NCI-H226 (cell line): ENCODE measurements around the gene GHDC.
"Not testable (repeated sequence)": the region's sequence is repeated elsewhere in the genome, so short reads cannot be mapped to it uniquely, and the experiment has no call there.

ENCODE experiments used
- DNase-seq: peaks from one replicate; pipeline ENCODE4 v3.0.0-alpha.2; 2015

GHDC gene

GRCh38 chr17:42202696-42203095, 8.4 kb upstream of the GHDC start:
- DNase-seq = no peak

DNA sequence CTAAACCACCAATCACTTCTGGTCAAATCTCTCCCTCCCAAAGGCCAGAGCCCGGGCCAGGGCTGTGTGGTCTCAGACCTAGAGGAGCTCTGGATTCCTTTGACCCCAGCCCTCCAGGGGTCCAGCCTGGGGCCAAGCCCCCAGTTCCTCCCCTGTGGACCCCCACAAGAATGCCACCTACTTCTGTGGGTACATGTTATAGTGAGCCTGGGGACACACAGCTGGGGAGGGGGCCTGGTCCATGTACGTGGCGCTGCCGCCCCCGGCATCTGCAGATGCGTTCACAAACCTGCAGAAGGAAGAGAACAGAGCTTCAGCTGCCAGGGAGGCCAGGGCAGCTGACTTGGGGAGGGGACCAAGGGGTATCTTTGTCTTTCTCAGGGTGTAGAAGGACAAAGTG, 7.9 kb upstream of the GHDC start:
- no peak for DNase-seq

GRCh38 chr17:42201458-42201772, 7.1 kb upstream of the GHDC start:
- no peak for DNase-seq

DNA sequence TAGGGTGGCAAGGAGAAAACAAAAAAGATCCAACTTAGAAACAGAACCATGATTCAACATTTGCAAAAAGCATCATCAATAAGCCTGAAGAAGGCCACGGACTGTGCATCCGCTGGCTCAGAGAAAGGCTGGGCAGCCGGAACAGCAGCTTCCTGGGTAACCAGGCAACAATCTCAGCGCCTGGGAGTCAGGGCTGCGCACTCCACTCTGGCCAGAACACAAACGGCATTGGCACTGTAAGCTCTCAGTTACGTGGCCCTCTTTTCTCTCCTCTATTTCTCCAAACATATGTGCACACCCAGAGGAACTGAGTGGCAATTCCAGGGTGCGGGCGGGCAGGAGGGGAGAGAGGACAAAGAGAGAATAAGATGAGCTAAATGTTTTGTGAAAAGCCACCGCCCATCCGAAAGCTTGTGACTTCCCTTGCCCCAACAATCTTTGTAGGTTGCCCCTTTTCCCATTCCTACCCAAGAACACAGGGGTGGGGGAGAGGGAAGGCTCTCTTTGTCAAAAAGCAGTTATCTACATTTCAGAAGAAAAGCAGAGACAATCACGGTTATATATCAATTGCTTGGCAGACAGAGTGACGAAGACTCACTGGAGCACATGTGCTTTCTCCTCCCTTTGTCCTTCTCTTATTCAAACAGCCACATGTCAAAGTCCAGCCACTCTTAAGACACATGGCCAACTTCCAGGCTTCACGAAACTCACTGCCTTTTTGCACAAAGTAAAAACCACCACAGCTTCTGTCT, 6.6 kb upstream of the GHDC start:
- DNase-seq = no peak

DNA sequence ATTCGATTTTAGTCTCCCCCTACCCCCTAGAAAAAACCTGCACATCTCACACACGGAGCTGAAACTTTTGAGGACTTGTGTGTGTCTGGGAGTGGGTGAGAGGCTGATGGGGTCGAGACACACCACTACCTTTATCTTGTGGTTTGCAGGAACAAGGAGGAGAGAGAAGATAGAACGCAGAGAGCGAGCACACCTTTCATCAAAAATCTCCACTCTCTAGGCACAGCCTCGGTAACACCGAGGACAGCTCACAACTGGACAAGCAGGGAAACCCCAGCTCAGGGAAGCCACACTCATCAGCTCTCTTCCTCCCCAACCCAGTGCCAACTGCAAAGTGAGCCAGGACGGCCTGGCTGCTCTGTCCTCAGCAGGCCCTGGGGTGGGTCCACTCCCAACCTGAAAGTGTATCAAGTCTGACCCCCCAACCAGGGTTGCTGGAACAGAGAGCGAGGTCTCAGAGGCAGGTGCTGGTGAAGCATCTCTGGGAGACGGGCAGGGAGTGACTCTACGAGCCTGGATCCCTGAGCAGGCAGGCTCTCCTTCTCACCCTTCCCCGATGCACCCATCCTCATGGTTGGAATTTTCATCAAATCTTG, 5.2 kb upstream of the GHDC start:
- DNase-seq = no peak

GRCh38 chr17:42198897-42199296, 4.6 kb upstream of the GHDC start:
- no peak for DNase-seq

DNA sequence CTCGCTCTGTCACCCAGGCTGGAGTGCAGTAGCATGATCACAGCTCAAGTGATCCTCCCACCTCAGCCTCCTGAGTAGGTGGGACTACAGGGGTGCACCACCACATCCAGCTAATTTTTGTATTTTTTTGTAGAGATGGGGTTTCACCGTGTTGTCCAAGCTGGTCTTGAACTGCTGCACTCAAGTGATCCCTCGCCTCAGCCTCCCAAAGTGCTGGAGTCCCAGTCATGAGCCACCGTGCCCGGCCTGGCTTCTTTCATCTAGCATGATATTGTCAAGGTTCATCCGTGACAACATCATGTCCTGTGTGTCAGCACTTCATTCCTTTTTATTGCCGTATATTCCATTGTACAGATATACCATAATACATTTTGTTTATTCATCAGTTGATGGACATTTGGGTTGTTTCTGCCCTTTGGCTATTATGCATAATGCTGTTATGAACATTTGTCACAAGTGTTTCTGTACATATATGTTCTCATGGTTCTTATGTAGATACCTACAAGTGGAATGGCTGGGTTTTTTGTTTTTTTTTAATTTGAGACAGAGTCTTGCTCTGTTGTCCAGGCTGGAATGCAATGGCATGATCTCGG, 3.4 kb upstream of the GHDC start:
- no peak for DNase-seq

DNA sequence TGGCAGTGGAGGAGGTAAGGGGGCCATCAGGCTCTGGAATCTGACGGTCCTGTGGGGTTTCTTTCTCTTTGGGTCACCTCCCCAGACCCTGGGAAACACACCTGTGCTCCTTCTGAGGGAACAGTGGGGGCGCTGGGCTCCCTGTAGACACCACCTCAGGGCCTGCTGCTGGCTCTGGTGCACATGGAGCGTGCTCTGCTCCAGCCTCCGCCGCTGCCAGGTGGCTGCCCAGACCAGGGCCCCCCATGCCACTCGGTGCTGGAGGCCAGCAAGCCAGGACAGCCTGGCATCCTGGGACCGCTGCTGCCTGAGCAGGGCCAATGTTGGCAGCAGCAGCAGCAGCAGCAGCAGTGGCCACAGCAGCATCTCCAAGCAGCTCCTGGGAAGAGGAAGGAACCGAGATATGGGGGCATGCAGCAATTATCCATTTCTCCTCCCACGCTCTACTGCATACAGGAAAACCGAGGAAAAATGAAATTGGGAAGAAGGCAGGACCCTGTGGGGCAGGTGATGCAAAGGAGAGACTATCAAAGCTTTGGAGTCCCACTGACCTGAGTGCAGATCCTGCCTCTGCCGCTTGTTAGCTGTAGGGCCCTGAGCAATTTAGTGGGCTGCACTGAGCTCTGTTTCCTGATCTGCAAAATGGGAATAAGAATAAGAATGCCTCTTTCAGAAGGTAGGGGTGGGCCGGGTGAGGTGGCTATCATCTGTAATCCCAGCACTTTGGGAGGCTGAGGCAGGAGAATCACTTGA, 902 bp downstream of the GHDC start:
- no peak for DNase-seq

DNA sequence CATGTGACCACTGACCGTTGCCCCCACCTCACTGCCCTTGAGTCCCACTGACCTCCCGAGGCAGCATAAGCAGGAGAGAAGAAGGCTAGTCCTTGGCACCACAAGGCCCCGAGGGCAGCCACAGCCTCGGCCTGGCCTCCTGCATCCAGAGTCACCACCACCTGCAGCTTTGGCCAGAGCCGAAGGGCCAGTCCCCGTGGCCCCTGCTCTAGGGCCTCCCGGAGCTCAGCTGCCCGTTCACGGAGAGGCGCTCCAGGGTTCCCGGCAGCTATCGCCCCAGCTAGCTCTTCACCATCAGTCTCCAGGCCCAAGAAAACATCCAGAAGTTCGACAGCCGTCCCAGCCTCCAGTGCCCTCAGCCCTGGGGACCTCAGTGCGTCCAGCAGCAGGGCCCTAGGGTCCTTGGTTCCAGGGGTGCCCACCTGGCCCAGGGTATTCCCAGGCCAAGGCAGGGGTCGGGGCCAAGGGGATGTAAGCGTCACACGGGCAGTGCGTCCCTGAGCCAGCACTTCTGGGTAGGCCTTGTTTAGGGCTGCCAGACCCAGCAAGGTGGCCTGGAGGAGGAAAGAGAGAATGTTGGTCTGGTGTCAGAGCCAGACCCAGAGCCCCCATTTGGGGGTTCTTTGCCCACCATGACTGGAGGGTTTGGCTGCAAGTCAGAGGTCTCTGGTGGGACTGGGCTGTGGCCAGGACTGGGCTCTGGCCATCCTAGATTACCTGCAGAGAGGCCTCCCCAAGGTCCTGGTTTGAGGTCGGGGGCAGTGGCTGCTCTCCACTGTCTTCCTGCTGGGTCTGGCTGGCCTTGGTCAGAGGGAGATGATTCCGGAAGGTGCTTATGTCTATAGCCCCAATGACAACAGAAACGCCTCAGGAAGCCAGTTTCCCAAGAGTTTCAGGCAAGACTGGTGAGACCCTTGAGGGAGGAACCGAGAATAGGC, 1.8 kb downstream of the GHDC start:
- DNase-seq = no peak

GRCh38 chr17:42191275-42191608, 3.1 kb downstream of the GHDC start:
- DNase-seq = no peak

DNA sequence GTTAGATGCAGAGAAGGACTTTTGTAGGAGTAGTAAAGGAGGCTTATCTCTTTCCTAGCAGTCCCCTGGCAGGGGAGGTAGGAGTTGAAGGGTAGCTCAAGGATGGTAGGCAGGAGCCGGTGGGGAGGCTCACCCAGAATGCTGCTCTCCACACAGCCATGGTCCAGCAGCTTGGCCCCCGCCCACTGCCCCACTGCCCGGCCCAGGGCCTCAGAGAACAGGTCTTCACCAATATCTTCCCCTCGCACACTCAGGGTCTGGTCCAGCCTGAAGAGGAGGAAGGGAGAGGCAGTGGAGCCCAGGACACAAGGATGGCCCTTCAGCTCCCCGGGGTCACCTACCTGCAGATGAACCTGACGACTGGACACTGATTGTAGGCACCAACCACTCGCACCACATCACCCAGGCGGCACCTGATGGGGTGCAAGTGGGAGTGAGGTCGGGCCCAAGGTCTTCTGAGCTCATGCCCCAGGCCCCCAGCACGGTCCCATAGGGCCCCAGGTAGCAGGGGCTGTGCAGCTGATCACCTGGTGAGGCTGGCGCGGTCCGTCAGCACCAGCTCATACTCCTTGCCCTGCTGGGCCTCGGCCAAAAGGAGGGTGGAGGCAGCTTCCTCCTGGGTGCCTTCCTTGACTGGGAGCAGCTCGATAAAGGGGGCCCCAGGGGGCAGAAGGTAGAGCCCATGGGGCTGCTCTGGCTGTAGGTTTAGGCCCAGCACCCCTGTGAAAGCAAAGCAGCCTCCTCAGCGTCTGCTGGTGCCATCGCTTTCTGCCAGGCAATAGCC, 3.6 kb downstream of the GHDC start:
- DNase-seq = no peak

GRCh38 chr17:42189651-42189965, 4.7 kb downstream of the GHDC start:
- DNase-seq = no peak

GRCh38 chr17:42188749-42189650, 5.3 kb downstream of the GHDC start:
- no peak for DNase-seq

GRCh38 chr17:42187833-42188232, 6.5 kb downstream of the GHDC start:
- no peak for DNase-seq

DNA sequence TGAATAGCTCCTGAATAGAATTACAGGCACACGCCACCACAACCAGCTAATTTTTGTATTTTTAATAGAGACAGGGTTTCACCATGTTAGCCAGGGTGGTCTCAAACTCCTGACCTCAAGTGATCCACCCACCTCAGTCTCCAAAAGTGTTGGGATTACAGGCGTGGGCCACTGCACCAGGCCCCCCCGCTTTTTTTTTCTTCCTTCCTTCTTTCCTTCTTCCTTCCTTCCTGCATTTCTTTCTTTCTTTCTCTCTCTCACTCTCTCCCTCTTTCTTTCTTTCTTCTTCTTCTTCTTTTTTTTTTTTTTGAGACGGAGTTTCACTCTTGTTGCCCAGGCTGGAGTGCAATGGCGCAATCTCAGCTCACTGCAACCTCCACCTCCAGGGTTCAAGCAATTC, 8.1 kb downstream of the GHDC start:
- DNase-seq = not testable (repeated sequence)

DNA sequence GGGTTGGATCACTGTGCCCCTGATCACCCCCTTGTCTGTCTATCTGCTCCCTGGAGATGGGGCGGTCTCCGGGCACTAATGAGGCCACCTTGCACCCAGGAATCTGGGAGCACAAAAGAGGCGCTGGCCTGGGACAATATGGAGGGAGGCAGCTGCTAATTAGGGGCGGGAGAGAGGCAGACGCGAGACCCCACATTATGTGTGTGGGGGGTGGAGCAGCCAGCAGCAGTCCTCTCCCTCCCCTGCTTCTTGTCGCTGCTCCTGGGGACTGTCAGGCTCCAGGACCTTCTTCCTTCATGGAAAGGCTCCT, 8.7 kb downstream of the GHDC start:
- no peak for DNase-seq

GRCh38 chr17:42184713-42185620, 9.3 kb downstream of the GHDC start, which contains the start of gene HCRT:
HCRT (minus strand) TSS chr17:42185452; CDS start chr17:42185365, 87 bp downstream.
- no peak for DNase-seq

GRCh38 chr17:42183741-42184711, 10.3 kb downstream of the GHDC start:
- DNase-seq = peak; percentile 36
